Heart left ventricle (tissue), 13 donors: ENCODE measurements around the gene RABGAP1.

ENCODE experiments used
- CTCF ChIP-seq, 12 donors: fragments of 200-600 bp; sonication (generic) in 4 of 12; IDR thresholded peaks; one replicate each; pipeline versions ENCODE4 v1.5.0 to v1.8.0; 2018 to 2022; ENCODE audit warnings: antibody characterized with exemption in 12 of 12, mild to moderate bottlenecking in 5 of 12
- POLR2A ChIP-seq, 2 donors: fragments of 450-650 bp; IDR thresholded peaks; one replicate each; pipeline ENCODE4 v1.6.1; 2017; ENCODE audit warnings: antibody characterized with exemption in 2 of 2, mild to moderate bottlenecking in 2 of 2, moderate library complexity in 2 of 2
- donor health status: ischemic (EF 13 %, LVEDD 7.1; RV severe dilation, severe dysfunction).
- donor health status: DM: no; HTN: yes; CAD: no.
- donor health status: DM: no; HTN: no; CAD: no.
- donor health status: ischemic (EF 25% LVEDD 6.9; RV normal size, moderate dysfunction).
- donor health status: ischemic (EF 25% LVEDD 5.7; RV mildly dilated, moderate dysfunction).
- donor health status: ischemic (EF 35%, LVEDD 5.7; RV mildly dilated, moderate dysfunction).
- donor health status: nonischemic (EF 11% LVEDD 7.7; RV severe dilation, severe dysfunction).
- donor health status: DM: yes; HTN: yes; CAD: no.
- donor health status: PGD.
- donor health status: ischemic (EF 29% LVEDD 5.4; RV normal size, mild dysfunction).
- donor health status: nonischemic (EF 23%, LVEDD 6.1; RV moderate dilation, normal function).

GRCh38 chr9:122904466-122904822 is 36.4 kb upstream of the RABGAP1 start:
- no peak for TF ChIP-seq POLR2A (IDR thresholded peaks at IDR 0.05)
- no peak for TF ChIP-seq CTCF (IDR thresholded peaks at IDR 0.05)
